Body of pancreas (tissue), 4 donors: ENCODE results near the gene DNAH10. TPM values are rescaled to one million over a fixed set of nuclear protein-coding genes. Genes with fewer than 3 reads are reported as not detected.

Experiments used
- ATAC-seq: fragments of 150-250 bp; one replicate; pipeline ENCODE4 v1.9.1; 2016
- DNase-seq, 4 donors: peaks; one replicate each; pipeline ENCODE4 v3.0.0-alpha.2; 2019
- H3K27ac ChIP-seq, 4 donors: fragments of 200-600 bp; sonication (generic); 1 replicate in 3 of 4; 2 replicates in 1 of 4; pipeline versions ENCODE4 v1.5.1 to v1.6.1; 2016 to 2019; ENCODE audit warnings: mild to moderate bottlenecking in 1 of 4, mixed read lengths in 1 of 4, moderate library complexity in 1 of 4
- H3K27me3 ChIP-seq, 2 donors: fragments of 200-600 bp; sonication (generic); one replicate each; pipeline ENCODE4 v1.6.0; 2016; ENCODE audit warnings: mild to moderate bottlenecking in 1 of 2
- H3K36me3 ChIP-seq, 2 donors: fragments of 200-600 bp; sonication (generic); replicated peaks in 1 of 2; 2 replicates each; pipeline ENCODE4 v1.5.1; 2016; ENCODE audit warnings: low read depth in 2 of 2; ENCODE audit not compliant: insufficient read depth in 1 of 2
- H3K4me1 ChIP-seq: fragments of 200-600 bp; sonication (generic); one replicate; pipeline ENCODE4 v1.6.0; 2016
- H3K4me3 ChIP-seq, 2 donors: fragments of 200-600 bp; sonication (generic); 1 replicate in 1 of 2; 2 replicates in 1 of 2; pipeline ENCODE4 v1.5.1; 2016 to 2019
- H3K9me3 ChIP-seq, 3 donors: fragments of 200-600 bp; sonication (generic); 1 replicate in 2 of 3; 2 replicates in 1 of 3; pipeline ENCODE4 v1.5.1; 2016
- CTCF ChIP-seq, 7 experiments: fragments of 450-650 bp in 4 of 7; fragments of 200-600 bp in 3 of 7; sonication (generic) in 3 of 7; IDR thresholded peaks; one replicate each; pipeline ENCODE4 v1.5.1; 2016 to 2019; ENCODE audit warnings: antibody characterized with exemption in 7 of 7
- POLR2A ChIP-seq, 3 donors: fragments of 450-650 bp; IDR thresholded peaks; one replicate each; pipeline ENCODE4 v1.6.1; 2016; ENCODE audit warnings: antibody characterized with exemption in 3 of 3, mild to moderate bottlenecking in 2 of 3
- whole genome bisulfite sequencing, 2 donors: methylation state at CpG; one replicate each; pipeline ENCODE4 v1.1.5; 2017; 5-methylcytosine and 5-hydroxymethylcytosine counted together
- intact Hi-C: fragments of 100-400 bp; cut with DNase I; formaldehyde crosslinking; loops from one replicate; pipeline ENCODE4 v1.15.1; 2023
- total RNA-seq, 2 donors: library from RNA; depleted of rRNA; stranded (reverse); fragments of >200 nt; gene quantifications; one replicate each; pipeline ENCODE4 v1.1.0, GENCODE V29; 2016

The DNAH10 gene
- total RNA-seq, 2 donors from 2014 or later = 0.26 TPM; not detected in 1

GRCh38 chr12:123836292-123836691 is 74.2 kb downstream of the DNAH10 start:
- Histone ChIP-seq H3K9me3 (no peaks in the 10 kb centered on the region), H3K4me1 (no peaks in the 10 kb centered on the region), H3K27me3 (no peaks in the 10 kb centered on the region), H3K4me3 (no peak overlapping the region), H3K36me3 (no peaks in the 10 kb centered on the region), H3K27ac (no peak overlapping the region)
- intact Hi-C loops = no loop called here
- TF ChIP-seq CTCF (IDR thresholded peaks at IDR 0.05) (no peak), POLR2A (IDR thresholded peaks at IDR 0.05) (no peak)
- no peak for ATAC-seq
- WGBS, 2 donors = 28 to 34% methylated on average over 2 of the region's 2 CpGs
- DNase-seq = no peak

GRCh38 chr12:123839826-123840225 is 77.7 kb downstream of the DNAH10 start:
- Histone ChIP-seq H3K27me3 (no peaks in the 10 kb centered on the region), H3K4me3 (no peak overlapping the region), H3K9me3 (no peaks in the 10 kb centered on the region), H3K4me1 (no peaks in the 10 kb centered on the region), H3K36me3 (no peaks in the 10 kb centered on the region), H3K27ac (no peak overlapping the region)
- TF ChIP-seq POLR2A (IDR thresholded peaks at IDR 0.05) (no peak), CTCF (IDR thresholded peaks at IDR 0.05) (no peak)
- intact Hi-C loops = no loop called here
- WGBS, 2 donors = 59 to 60% methylated on average over 6 of the region's 6 CpGs
- ATAC-seq (no peak), DNase-seq (no peak)

DNA sequence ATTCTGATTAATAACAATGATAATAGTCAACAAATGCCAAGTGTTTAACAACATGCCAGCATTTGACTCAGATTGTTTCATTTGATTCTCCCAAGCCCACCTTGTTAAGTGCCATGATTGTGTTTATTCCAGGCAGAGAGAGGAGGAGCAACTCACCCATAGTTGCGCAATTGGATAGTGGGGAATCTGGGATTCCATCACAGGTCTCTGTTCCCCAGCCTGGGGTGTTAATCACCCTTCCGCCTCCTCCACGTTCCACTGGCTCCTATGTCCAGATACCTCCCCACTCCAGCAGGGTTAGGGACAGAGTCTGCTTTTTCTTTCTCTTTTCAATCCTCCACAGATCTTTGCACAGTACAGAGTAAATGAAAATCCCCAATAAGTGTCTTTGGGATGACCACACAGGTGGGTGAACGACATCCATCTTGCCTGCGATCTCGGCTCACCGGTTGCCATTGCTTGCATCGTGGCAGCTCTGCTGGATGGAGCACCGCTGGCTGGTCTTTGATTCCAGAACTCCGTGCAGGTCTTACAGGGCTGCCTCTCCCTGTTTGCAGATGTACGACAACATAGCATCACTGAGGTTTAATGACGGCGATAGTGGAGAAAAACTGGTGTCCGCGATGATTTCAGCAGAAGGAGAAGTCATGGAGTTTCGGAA is 78.8 kb downstream of the DNAH10 start:
- no peaks in the 10 kb centered on the region for H3K36me3 ChIP-seq
- no peak overlapping the region for H3K4me3 ChIP-seq
- no peaks in the 10 kb centered on the region for H3K27me3 ChIP-seq
- no peaks in the 10 kb centered on the region for H3K4me1 ChIP-seq
- H3K9me3 ChIP-seq = no peaks in the 10 kb centered on the region
- no peak for ATAC-seq
- no peak for DNase-seq
- no peak for TF ChIP-seq CTCF (IDR thresholded peaks at IDR 0.05)
- TF ChIP-seq POLR2A (IDR thresholded peaks at IDR 0.05) = no peak
- intact Hi-C loops = no loop called here
- WGBS, 2 donors = 88 to 91% methylated on average over 15 to 16 of the region's 16 CpGs
- H3K27ac ChIP-seq = no peak overlapping the region

DNA sequence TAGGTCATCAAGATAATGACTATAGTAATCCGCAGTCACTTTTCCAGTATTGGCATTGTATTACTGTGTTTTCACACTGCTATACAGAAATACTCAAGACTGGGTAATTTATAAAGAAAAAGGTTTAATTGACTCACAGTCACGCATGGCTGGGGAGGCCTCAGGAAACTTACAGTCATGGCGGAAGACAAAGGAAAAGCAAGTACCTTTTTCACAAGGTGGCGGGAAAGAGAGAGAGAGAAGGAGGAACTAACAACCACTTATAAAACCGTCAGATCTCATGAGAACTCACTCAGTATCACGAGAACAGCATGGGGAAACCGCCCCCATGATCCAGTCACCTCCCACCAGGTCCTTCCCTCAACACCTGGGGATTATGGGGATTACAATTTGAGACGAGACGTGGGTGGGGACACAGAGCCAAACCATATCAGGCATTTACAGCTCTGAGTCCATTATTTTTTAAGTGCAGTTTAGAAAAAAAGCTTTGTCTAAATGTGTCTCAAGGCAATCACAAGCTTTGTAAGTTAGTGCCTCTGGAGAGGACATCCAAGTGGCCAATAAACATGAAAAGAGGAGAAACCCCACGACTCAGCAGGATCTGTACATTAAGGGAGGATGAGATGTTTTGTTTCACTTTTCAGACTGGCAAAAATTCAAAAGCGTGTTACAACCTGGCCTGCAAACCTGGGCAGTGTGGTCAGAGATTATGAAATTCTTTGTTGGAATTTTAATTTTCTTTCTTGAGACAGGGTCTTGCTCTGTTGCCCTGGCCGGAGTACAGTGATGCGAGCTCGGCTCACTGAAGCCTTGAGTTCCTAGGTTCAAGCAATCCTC is 82.0 kb downstream of the DNAH10 start:
- TF ChIP-seq POLR2A (IDR thresholded peaks at IDR 0.05) = no peak
- Histone ChIP-seq H3K9me3 (no peaks in the 10 kb centered on the region), H3K4me1 (no peaks in the 10 kb centered on the region), H3K36me3 (no peaks in the 10 kb centered on the region), H3K27ac (no peak overlapping the region), H3K27me3 (no peaks in the 10 kb centered on the region), H3K4me3 (no peak overlapping the region)
- DNase-seq = no peak
- 82 to 86% methylated on average over 14 of the region's 14 CpGs for WGBS, 2 donors
- ATAC-seq = no peak
- intact Hi-C loops = no loop called here

DNA sequence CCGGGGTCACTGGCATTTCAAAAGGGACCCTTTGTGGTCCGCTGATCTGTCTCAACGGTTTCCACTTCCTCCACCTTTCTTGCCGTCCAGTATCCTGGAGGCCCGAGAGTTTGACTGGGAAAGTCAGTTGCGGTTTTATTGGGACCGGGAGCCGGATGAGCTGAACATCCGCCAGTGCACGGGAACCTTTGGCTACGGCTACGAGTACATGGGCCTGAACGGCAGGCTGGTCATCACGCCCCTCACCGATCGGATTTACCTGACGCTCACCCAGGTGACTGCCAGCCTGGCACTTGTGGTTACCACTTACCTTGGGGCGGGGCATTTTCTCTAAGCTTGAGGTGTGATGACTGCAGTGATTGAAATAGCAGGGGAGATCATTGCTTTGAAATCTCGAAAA is 83.8 kb downstream of the DNAH10 start:
- Histone ChIP-seq H3K36me3 (no peaks in the 10 kb centered on the region), H3K9me3 (no peaks in the 10 kb centered on the region), H3K27ac (no peak overlapping the region), H3K4me1 (no peaks in the 10 kb centered on the region), H3K27me3 (no peaks in the 10 kb centered on the region), H3K4me3 (no peak overlapping the region)
- intact Hi-C loops = no loop called here
- ATAC-seq (no peak), DNase-seq (no peak)
- TF ChIP-seq CTCF (IDR thresholded peaks at IDR 0.05) (no peak), POLR2A (IDR thresholded peaks at IDR 0.05) (no peak)
- 87 to 92% methylated on average over 12 to 19 of the region's 19 CpGs for WGBS, 2 donors
